Gastroesophageal sphincter (tissue), 4 donors: ENCODE results near the gene METTL15. TPM values are rescaled to one million over a fixed set of nuclear protein-coding genes. Genes with fewer than 3 reads are reported as not detected.

Experiments used
- ATAC-seq: fragments of 150-250 bp; one replicate; pipeline ENCODE4 v1.9.1; 2016; ENCODE audit warnings: mild to moderate bottlenecking, moderate library complexity
- H3K27ac ChIP-seq, 4 donors: fragments of 200-600 bp; sonication (generic) in 3 of 4; 1 replicate in 3 of 4; 2 replicates in 1 of 4; pipeline ENCODE4 v1.5.1; 2016 to 2019
- H3K27me3 ChIP-seq: fragments of 200-600 bp; sonication (generic); one replicate; pipeline ENCODE4 v1.5.1; 2019
- H3K36me3 ChIP-seq, 2 donors: fragments of 200-600 bp; sonication (generic); one replicate each; pipeline ENCODE4 v1.5.1; 2019; ENCODE audit warnings: control low read depth in 1 of 2
- H3K4me1 ChIP-seq, 3 donors: fragments of 200-600 bp; sonication (generic); 1 replicate in 2 of 3; 2 replicates in 1 of 3; pipeline ENCODE4 v1.5.1; 2016 to 2019; ENCODE audit warnings: control low read depth in 2 of 3
- H3K4me3 ChIP-seq, 2 donors: fragments of 200-600 bp; sonication (generic); one replicate each; pipeline ENCODE4 v1.5.1; 2019; ENCODE audit warnings: mild to moderate bottlenecking in 1 of 2, moderate library complexity in 1 of 2
- H3K9me3 ChIP-seq, 3 donors: fragments of 200-600 bp; sonication (generic); one replicate each; pipeline ENCODE4 v1.5.1; 2017 to 2019; ENCODE audit warnings: control low read depth in 2 of 3
- EP300 ChIP-seq: sonication (generic); formaldehyde crosslinking; IDR thresholded peaks from one replicate; pipeline ENCODE4 v1.6.1; 2017; ENCODE audit warnings: antibody characterized with exemption, mild to moderate bottlenecking
- POLR2A ChIP-seq, 2 donors: fragments of 450-650 bp; IDR thresholded peaks; one replicate each; pipeline ENCODE4 v1.6.1; 2017; ENCODE audit warnings: antibody characterized with exemption in 2 of 2, mild to moderate bottlenecking in 2 of 2, moderate library complexity in 1 of 2
- POLR2AphosphoS5 ChIP-seq: sonication (generic); formaldehyde crosslinking; IDR thresholded peaks from one replicate; pipeline ENCODE4 v1.6.1; 2017; ENCODE audit warnings: antibody characterized with exemption
- WGBS, 2 donors: methylation state at CpG; one replicate each; pipeline ENCODE4 v1.1.5; 2018; ENCODE audit warnings: low coverage in 1 of 2; 5-methylcytosine and 5-hydroxymethylcytosine counted together
- total RNA-seq, 4 donors: library from RNA; depleted of rRNA; stranded (reverse); fragments of >200 nt; gene quantifications; one replicate each; pipeline ENCODE4 v1.1.0, GENCODE V29; 2016
- TF ChIP-seq, protein P1 (sequence below), 4 experiments: fragments of 200-600 bp in 2 of 4; fragments of 450-650 bp in 2 of 4; sonication (generic) in 1 of 4; IDR thresholded peaks; one replicate each; pipeline ENCODE4 v1.5.1; 2017 to 2019; ENCODE audit warnings: antibody characterized with exemption in 4 of 4, mild to moderate bottlenecking in 2 of 4, moderate library complexity in 2 of 4

The METTL15 gene, protein sequence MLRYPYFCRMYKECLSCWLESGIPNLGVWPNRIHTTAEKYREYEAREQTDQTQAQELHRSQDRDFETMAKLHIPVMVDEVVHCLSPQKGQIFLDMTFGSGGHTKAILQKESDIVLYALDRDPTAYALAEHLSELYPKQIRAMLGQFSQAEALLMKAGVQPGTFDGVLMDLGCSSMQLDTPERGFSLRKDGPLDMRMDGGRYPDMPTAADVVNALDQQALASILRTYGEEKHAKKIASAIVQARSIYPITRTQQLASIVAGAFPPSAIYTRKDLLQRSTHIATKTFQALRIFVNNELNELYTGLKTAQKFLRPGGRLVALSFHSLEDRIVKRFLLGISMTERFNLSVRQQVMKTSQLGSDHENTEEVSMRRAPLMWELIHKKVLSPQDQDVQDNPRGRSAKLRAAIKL
- total RNA-seq, result 10 to 100 TPM in 1 of 4 donors, 1 to 10 TPM in 3; 7.8 to 20.5 (median 8.2) TPM

GRCh38 chr11:28107750-28108618 lies at the start of gene METTL15, which contains the start of gene KIF18A:
METTL15 (plus strand) TSS chr11:28108388; CDS start chr11:28113335, 4,947 bp downstream.
KIF18A (minus strand) TSS chr11:28108156; CDS start chr11:28097947, 10,209 bp downstream.
- TF ChIP-seq, protein P1, sequence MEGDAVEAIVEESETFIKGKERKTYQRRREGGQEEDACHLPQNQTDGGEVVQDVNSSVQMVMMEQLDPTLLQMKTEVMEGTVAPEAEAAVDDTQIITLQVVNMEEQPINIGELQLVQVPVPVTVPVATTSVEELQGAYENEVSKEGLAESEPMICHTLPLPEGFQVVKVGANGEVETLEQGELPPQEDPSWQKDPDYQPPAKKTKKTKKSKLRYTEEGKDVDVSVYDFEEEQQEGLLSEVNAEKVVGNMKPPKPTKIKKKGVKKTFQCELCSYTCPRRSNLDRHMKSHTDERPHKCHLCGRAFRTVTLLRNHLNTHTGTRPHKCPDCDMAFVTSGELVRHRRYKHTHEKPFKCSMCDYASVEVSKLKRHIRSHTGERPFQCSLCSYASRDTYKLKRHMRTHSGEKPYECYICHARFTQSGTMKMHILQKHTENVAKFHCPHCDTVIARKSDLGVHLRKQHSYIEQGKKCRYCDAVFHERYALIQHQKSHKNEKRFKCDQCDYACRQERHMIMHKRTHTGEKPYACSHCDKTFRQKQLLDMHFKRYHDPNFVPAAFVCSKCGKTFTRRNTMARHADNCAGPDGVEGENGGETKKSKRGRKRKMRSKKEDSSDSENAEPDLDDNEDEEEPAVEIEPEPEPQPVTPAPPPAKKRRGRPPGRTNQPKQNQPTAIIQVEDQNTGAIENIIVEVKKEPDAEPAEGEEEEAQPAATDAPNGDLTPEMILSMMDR (IDR thresholded peaks at IDR 0.05), result peak in 1 of 4 experiments; percentile 7
- peak; percentile 33 to 40 for TF ChIP-seq POLR2A (IDR thresholded peaks at IDR 0.05)
- no peak for TF ChIP-seq EP300
- TF ChIP-seq POLR2AphosphoS5, result peak; percentile 81
- ATAC-seq, result peak; percentile 99
- Histone ChIP-seq H3K4me1 (peaks cover 2 to 46% (median 11%) of the 10 kb centered on the region in 3 donors), H3K4me3 (peak within 1 kb of the TSS; percentile 54 to 60), H3K27me3 (no peaks in the 10 kb centered on the region), H3K9me3 (no peaks in the 10 kb centered on the region), H3K36me3 (no peaks in the 10 kb centered on the region), H3K27ac (peak within 1 kb of the TSS; percentile 60 to 84 (median 80))
- WGBS, 2 donors, result 0% methylated on average over 7 to 12 of the region's 38 CpGs

DNA sequence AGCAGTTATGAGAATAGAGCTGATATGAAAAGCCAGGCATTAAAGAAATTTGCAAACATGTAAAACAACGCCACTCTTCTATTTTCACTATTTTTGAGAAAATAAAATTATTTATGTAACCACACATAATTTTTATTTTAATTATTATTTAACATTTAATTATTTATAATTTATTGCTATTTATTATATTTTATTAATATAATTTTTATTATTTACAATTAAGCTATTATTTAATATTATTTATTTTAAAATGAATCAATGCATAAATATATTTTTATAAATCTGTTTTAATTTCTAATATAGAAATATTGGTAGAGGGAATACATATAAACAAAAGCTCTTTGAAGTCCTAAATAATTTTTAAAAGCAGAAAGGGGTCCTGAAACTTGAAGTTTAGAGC lies 36.9 kb upstream of the METTL15 start:
- Histone ChIP-seq H3K36me3 (no peaks in the 10 kb centered on the region), H3K27me3 (no peaks in the 10 kb centered on the region), H3K4me3 (no peak overlapping the region), H3K4me1 (no peaks in the 10 kb centered on the region), H3K27ac (no peak overlapping the region), H3K9me3 (no peaks in the 10 kb centered on the region)
- TF ChIP-seq, protein P1 (IDR thresholded peaks at IDR 0.05), result no peak
- TF ChIP-seq POLR2AphosphoS5, result no peak
- no peak for TF ChIP-seq POLR2A (IDR thresholded peaks at IDR 0.05)
- TF ChIP-seq EP300, result no peak
- 94% methylated on average over 1 of the region's 1 CpG for WGBS, 2 donors
- ATAC-seq, result no peak

DNA sequence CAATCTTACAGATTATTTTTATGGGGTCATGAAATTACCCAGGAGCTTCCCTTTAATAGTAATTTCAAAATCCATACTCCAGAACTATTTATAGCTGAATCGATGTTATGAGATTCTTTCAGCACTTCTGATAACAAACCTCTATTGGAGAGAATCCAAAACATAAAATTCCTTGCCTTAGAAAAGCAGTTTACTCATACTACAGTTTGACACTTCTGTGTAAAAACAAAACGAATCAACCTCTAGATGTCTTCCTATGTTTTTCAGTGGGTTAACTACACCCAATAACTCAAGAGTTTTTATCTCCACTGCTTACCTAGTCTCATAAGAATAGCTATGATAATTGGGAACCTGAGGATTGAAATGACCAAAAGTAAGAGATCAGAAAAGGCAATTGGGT lies 35.9 kb upstream of the METTL15 start:
- Histone ChIP-seq H3K9me3 (no peaks in the 10 kb centered on the region), H3K4me3 (no peak overlapping the region), H3K4me1 (no peaks in the 10 kb centered on the region), H3K27me3 (no peaks in the 10 kb centered on the region), H3K27ac (no peak overlapping the region), H3K36me3 (no peaks in the 10 kb centered on the region)
- ATAC-seq, result no peak
- TF ChIP-seq EP300, result no peak
- TF ChIP-seq, protein P1 (IDR thresholded peaks at IDR 0.05), result no peak
- TF ChIP-seq POLR2A (IDR thresholded peaks at IDR 0.05), result no peak
- no peak for TF ChIP-seq POLR2AphosphoS5
- 25 to 28% methylated on average over 2 of the region's 2 CpGs for WGBS, 2 donors

GRCh38 chr11:28077521-28077920 lies 30.7 kb upstream of the METTL15 start:
- no peak for TF ChIP-seq EP300
- no peak for TF ChIP-seq POLR2AphosphoS5
- TF ChIP-seq, protein P1 (IDR thresholded peaks at IDR 0.05), result no peak
- TF ChIP-seq POLR2A (IDR thresholded peaks at IDR 0.05), result no peak
- ATAC-seq, result no peak
- Histone ChIP-seq H3K4me1 (no peaks in the 10 kb centered on the region), H3K27ac (no peak overlapping the region), H3K27me3 (no peaks in the 10 kb centered on the region), H3K36me3 (no peaks in the 10 kb centered on the region), H3K4me3 (no peak overlapping the region), H3K9me3 (no peaks in the 10 kb centered on the region)
- WGBS, 2 donors, result 100% methylated on average over 3 of the region's 3 CpGs; no CpG with 5 or more reads in 1 of the 2 donors
